ENCODE data around the gene DHX40.

The DHX40 gene

DNA sequence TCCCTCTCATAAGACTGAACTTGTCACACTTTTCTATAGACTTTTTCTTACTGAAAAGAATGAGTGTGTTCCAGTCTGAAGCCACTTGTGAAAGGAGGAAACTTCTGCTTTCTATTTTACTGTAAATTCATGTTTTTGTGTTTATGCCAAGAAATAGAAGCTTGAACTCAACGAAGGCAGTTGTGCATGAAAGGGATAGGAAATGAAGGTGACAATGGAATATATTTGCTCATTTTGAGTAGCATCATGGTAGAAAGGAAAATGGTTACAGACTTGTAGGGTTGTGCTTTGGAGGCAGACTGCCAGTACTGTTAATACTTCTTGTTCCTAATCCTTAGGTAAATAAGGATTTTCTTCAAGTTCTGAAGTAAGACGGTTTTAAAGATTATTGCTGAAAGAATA, 62.4 kb downstream of the DHX40 start:
- H3K9me3 Mint-ChIP-seq, result no peaks in the 10 kb centered on the region
- no peak overlapping the region for H3K4me3 Mint-ChIP-seq
- no peaks in the 10 kb centered on the region for H3K27me3 Mint-ChIP-seq
- peaks cover 73% of the 10 kb centered on the region for H3K36me3 Mint-ChIP-seq (ENCODE audit: low read depth)
- peak overlapping the region; percentile 75 for H3K27ac Mint-ChIP-seq
- DNase-seq, result no peak
- peaks cover 75% of the 10 kb centered on the region for H3K4me1 Mint-ChIP-seq (ENCODE audit: low read depth)

DNA sequence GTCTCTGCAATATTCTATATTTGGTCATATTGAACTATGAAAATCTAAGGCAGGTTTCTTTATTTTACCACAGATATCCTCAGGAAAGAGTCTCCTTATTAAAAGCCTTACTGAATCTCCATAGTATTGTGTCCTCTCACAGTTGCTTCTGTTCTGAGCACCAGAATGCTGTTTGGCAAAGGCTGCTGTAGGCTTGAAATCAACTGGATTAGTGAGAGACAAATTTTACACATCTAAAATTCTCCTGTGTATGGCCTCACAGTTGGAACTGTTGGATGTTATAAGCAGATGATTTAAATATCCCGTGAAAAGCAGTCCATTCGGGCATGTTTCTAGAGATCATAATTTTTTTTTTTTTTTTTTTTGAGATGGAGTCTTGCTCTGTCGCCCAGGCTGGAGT, 63.8 kb downstream of the DHX40 start:
- Mint-ChIP-seq H3K4me1 (ENCODE audit: low read depth) (peaks cover 77% of the 10 kb centered on the region), H3K27me3 (no peaks in the 10 kb centered on the region), H3K4me3 (no peak overlapping the region), H3K9me3 (no peaks in the 10 kb centered on the region), H3K36me3 (ENCODE audit: low read depth) (peaks cover 64% of the 10 kb centered on the region), H3K27ac (peak overlapping the region; percentile 44)
- DNase-seq, result no peak

DNA sequence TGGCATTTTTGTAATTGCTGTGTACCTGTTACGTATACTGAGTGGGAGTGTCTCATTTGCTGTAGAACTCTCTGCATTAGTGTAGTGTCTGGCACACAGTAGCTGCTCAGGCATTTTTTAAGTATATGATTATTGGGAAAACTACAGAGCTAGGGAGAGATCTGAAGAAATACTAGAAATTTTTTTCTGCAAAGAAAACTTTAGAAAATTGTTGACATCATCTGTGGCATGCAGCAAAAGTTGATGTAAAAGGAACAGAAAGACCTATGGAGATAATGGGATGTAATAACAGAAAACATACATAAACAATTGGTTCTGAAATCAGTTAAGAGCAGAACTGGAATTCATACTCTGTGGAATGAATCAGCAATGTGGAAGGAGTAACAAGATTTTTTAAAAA, 65.9 kb downstream of the DHX40 start:
- peaks cover 85% of the 10 kb centered on the region for H3K4me1 Mint-ChIP-seq (ENCODE audit: low read depth)
- H3K36me3 Mint-ChIP-seq (ENCODE audit: low read depth), result peaks cover 64% of the 10 kb centered on the region
- peak overlapping the region; percentile 66 for H3K27ac Mint-ChIP-seq
- H3K9me3 Mint-ChIP-seq, result no peaks in the 10 kb centered on the region
- no peaks in the 10 kb centered on the region for H3K27me3 Mint-ChIP-seq
- no peak overlapping the region for H3K4me3 Mint-ChIP-seq
- DNase-seq, result no peak

DNA sequence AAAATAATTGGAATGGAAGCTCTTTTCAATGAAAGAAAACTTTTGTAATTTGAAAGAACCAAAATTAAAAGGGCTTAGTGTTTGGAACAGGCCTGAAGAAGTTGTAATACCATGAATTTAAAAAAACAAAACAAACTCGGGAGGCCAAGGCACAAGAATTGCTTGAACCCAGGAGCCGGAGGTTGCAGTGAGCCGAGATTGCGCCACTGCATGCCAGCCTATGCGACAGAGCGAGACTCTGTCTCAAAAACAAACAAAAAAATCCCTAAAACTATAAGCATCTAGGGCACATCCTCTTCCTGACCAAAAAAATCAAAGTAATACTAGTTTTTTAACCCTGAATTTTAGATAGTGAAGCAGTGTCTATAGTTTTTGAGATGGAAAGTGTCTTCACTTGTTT, 67.0 kb downstream of the DHX40 start:
- Mint-ChIP-seq H3K27ac (peak overlapping the region; percentile 54), H3K36me3 (ENCODE audit: low read depth) (peaks cover 63% of the 10 kb centered on the region), H3K4me3 (no peak overlapping the region), H3K4me1 (ENCODE audit: low read depth) (peaks cover 76% of the 10 kb centered on the region), H3K9me3 (no peaks in the 10 kb centered on the region), H3K27me3 (no peaks in the 10 kb centered on the region)
- no peak for DNase-seq

DNA sequence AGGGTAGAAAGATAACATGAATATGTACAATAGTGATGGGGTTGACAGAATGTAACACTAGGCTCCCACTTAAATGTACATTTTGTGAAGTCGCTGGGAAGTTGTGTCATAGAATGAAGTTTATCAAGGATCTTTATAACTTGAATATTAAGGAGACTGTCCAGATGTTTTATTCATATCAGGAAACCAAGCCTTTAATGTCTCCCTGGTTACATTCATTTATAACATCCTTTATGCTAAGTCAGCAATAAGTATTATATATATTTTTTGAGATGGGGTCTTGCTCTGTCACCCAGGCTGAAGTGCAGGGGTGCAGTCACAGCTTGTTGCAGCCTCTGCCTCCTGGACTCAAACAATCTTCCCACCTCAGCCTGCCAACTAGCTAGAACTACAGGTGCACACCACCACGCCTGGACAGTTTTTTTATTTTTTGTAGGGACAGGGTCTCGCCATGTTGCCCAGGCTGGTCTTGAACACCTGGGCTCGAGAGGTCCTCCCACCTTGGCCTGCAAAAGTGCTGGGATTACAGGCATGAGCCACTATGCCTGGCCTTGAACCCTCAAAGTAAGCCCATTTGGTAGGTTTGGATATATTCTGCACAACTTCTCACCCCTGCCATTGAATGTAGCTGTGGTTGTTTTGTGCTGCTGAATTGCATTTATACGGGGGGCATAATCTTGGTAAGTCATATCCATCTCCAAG, 68.4 kb downstream of the DHX40 start:
- no peaks in the 10 kb centered on the region for H3K27me3 Mint-ChIP-seq
- no peak for DNase-seq
- H3K36me3 Mint-ChIP-seq (ENCODE audit: low read depth), result peaks cover 54% of the 10 kb centered on the region
- peaks cover 75% of the 10 kb centered on the region for H3K4me1 Mint-ChIP-seq (ENCODE audit: low read depth)
- H3K27ac Mint-ChIP-seq, result peak overlapping the region; percentile 22
- H3K4me3 Mint-ChIP-seq, result no peak overlapping the region
- H3K9me3 Mint-ChIP-seq, result no peaks in the 10 kb centered on the region

DNA sequence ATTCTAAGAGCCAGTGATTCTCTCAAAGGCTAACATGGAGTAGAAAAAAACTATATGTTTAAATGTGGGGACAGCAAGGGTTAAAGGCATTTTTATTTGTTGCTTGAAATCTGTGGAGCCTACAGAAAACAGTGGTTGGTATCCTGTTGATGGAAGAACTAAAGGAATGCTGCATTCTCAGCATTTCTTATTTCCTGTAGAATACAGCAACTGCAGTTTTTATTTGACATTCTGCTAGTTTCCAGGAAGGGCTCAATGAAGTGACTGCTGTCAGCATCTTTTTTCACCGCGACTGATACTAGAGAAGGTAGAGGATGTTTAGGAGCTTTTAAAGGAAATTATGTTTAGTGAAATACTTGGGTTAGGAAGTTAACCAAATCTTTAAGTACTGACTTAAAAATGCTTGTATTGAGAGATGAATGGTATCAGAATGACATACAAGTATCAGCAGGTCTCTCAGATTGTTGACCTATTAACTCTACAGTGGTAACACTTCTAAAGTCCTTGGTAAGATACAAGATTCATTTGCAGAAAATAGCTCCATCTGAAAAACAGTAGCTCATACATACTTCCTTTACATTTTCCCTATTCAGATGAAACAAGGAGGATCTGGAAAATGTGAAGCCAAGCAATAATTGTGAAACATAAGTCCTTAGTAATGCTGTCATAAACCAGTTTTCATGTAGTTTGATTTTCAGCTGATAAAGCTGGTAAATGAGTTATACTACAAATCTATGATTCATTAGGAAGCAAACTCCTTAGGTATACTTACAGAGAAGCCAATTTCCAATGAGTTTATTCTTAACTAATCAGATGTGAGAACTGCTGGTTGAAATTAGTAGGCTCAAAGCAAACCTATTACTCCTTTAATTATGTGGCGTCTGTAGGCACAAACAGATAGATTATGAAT, 69.5 kb downstream of the DHX40 start:
- H3K27ac Mint-ChIP-seq, result peak overlapping the region; percentile 79
- no peak overlapping the region for H3K4me3 Mint-ChIP-seq
- no peak for DNase-seq
- peaks cover 48% of the 10 kb centered on the region for H3K36me3 Mint-ChIP-seq (ENCODE audit: low read depth)
- no peaks in the 10 kb centered on the region for H3K9me3 Mint-ChIP-seq
- H3K27me3 Mint-ChIP-seq, result no peaks in the 10 kb centered on the region
- H3K4me1 Mint-ChIP-seq (ENCODE audit: low read depth), result peaks cover 73% of the 10 kb centered on the region

DNA sequence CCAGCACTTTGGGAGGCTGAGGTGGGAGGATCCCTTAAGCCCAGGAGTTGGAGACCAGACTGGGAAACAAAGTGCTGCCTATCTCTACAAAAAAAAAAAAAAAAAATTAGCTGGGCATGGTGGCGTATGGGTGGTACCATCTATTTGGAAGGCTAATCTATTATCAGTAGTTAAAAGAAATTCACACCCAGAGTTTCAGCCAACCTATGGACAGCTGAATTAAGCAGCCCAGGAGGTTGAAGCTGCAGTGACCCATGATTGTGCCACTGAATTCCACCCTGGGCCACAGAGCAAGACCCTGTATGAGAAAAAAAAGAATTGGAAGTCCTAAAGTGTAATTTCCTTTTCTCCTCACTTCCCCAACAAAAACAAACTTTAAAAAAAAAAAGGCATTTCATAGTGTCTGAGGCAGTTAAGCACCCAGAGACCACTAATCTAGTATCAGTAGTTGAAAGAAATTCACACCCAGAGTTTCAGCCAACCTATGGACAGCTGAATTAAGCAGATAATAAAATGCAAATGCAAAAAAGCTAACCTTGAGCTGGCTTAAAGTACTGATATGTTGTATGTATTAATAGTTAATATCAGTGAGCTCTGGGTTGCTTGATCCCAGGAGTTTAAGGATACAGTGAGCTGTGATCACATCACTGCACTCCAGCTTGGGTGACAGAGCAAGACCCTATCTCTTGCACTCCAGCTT, 72.4 kb downstream of the DHX40 start:
- peaks cover 80% of the 10 kb centered on the region for H3K4me1 Mint-ChIP-seq (ENCODE audit: low read depth)
- peak overlapping the region; percentile 44 for H3K27ac Mint-ChIP-seq
- no peaks in the 10 kb centered on the region for H3K27me3 Mint-ChIP-seq
- no peak overlapping the region for H3K4me3 Mint-ChIP-seq
- no peak for DNase-seq
- H3K36me3 Mint-ChIP-seq (ENCODE audit: low read depth), result peaks cover 32% of the 10 kb centered on the region
- H3K9me3 Mint-ChIP-seq, result no peaks in the 10 kb centered on the region

DNA sequence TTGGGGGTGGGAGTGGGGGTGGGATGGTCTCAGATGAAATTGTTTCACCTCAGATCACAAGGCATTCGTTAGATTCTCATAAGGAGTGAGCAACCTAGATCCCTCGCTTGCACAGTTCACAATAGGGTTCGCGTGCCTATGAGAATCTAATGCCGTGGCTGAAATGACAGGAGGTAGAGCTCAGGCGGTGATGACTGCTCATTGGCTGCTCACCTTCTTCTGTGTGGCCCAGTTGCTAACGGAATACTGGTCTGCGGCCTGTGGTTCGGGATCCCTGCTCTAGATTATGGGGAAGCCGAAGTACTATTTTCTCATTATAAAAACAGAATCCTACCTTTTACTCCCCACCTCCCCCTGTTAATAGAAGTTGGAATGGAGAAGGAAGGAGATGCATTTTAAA, 73.1 kb downstream of the DHX40 start:
- peaks cover 80% of the 10 kb centered on the region for H3K4me1 Mint-ChIP-seq (ENCODE audit: low read depth)
- no peak overlapping the region for H3K27ac Mint-ChIP-seq
- no peaks in the 10 kb centered on the region for H3K27me3 Mint-ChIP-seq
- no peak overlapping the region for H3K4me3 Mint-ChIP-seq
- H3K36me3 Mint-ChIP-seq (ENCODE audit: low read depth), result peaks cover 34% of the 10 kb centered on the region
- DNase-seq, result no peak
- H3K9me3 Mint-ChIP-seq, result no peaks in the 10 kb centered on the region

DNA sequence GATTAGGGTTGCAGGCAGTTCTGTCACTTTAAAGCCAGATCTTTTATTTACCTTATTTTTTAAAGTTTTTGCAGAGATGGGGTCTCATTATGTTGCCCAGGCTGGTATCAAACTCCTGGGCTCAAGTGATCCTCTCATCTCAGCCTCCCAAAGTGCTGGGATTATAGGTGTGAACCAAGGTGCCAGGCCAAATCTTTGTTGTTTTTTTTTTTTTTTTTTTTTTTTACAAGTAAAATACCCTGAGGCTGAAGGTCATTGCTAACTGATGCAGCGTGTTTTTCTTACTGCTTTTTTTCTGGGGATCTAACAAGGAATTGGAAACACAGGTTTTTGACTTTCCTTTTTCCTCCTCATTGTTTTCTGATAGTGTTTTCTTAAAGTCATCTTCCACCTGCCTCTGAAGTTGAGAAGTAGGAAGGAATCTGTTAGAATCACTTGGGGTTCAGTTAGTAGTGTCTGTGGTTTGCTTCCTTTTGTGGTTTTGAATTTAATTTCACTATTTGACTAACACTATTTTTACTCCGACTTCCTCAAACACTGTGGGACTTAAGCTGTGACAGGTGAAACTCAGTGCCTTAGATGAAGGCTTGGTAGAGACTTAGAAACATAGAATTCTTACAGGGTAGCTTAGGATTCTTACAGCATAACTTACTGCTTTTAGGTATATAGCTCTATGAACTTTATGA, 76.5 kb downstream of the DHX40 start:
- peaks cover 64% of the 10 kb centered on the region for H3K4me1 Mint-ChIP-seq (ENCODE audit: low read depth)
- H3K36me3 Mint-ChIP-seq (ENCODE audit: low read depth), result peaks cover 53% of the 10 kb centered on the region
- H3K27ac Mint-ChIP-seq, result peak overlapping the region; percentile 79
- H3K4me3 Mint-ChIP-seq, result peak overlapping the region; percentile 13
- no peak for DNase-seq
- no peaks in the 10 kb centered on the region for H3K9me3 Mint-ChIP-seq
- no peaks in the 10 kb centered on the region for H3K27me3 Mint-ChIP-seq

DNA sequence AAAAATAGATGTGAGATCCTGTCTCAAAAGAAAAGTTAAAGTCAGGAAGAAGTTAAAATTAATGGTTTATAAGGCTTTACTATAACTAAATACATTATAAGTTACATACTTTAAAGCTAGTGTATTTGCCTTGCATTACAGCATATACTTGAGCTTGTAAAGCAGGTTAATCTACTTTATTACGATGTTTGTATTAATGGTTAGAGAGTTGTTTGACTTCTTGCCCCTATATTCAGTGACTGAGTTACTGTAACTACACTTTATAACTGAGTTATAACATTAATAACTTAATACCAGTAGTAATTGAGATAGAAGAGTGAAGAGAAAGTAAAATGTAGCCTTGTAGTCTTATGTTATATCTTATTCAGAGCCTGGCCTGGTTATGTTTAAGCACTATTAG, 77.2 kb downstream of the DHX40 start:
- no peaks in the 10 kb centered on the region for H3K9me3 Mint-ChIP-seq
- no peaks in the 10 kb centered on the region for H3K27me3 Mint-ChIP-seq
- H3K4me3 Mint-ChIP-seq, result no peak overlapping the region
- H3K36me3 Mint-ChIP-seq (ENCODE audit: low read depth), result peaks cover 59% of the 10 kb centered on the region
- H3K27ac Mint-ChIP-seq, result no peak overlapping the region
- peaks cover 67% of the 10 kb centered on the region for H3K4me1 Mint-ChIP-seq (ENCODE audit: low read depth)
- no peak for DNase-seq

DNA sequence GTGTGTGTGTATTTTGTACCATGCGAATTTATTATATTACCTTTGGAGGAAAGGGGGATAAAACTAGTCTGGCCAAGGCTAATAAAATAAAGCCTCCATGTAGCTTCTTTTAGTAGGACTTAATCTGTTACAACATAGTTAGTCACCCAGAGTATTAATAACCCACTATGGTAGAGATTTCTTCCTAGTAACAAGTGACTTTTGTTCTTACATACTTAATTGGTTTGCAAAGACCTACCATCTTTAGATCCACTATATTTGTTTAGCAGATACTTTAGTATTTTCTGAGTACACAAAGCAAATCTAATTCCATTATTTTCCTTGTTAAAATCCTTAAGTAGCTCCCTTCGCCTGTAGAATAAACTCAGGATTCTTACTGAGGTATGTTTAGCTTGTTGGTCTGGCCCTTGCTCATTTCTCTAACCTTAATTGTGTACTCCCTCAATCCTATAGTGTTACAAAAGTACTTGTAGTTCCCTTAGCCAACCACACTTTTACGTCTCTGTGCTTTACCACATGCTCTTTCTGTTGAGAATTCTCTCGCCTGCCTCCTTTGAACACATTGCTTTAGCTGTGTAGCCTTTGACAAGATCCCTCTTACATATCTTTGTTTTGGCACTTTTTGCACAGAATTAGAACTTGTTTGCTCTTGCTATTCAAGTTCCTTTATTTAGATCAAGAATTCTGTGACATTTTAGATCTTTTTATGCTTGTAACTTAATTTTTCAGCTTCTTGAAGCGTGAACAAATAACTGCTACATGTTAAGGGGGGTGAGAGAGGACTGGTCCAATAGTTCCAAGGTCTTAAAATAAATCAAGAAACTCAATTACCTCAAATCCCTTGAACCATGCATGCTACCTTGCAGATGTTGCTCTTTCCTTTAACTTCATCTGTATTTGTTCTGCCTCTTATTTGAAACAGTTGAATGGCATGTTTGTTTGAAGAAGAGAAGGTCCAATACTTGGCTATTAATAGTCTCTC, 78.0 kb downstream of the DHX40 start:
- Mint-ChIP-seq H3K4me3 (no peak overlapping the region), H3K36me3 (ENCODE audit: low read depth) (peaks cover 64% of the 10 kb centered on the region), H3K27ac (no peak overlapping the region), H3K27me3 (no peaks in the 10 kb centered on the region), H3K9me3 (no peaks in the 10 kb centered on the region), H3K4me1 (ENCODE audit: low read depth) (peaks cover 67% of the 10 kb centered on the region)
- DNase-seq, result no peak

DNA sequence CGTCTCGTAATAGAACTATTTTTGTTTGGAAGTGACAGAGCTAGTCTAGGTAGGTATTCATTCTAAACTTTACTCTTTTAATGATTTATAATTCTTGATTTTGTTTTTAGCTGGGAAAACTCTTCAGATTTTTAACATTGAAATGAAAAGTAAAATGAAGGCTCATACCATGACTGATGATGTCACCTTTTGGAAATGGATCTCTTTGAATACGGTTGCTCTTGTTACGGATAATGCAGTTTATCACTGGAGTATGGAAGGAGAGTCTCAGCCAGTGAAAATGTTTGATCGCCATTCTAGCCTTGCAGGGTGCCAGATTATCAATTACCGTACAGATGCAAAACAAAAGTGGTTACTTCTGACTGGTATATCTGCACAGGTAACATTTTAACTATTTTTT, 81.9 kb downstream of the DHX40 start:
- Mint-ChIP-seq H3K9me3 (no peaks in the 10 kb centered on the region), H3K36me3 (ENCODE audit: low read depth) (peaks cover 94% of the 10 kb centered on the region), H3K27ac (peak overlapping the region; percentile 23), H3K27me3 (no peaks in the 10 kb centered on the region), H3K4me3 (no peak overlapping the region), H3K4me1 (ENCODE audit: low read depth) (peaks cover 66% of the 10 kb centered on the region)
- no peak for DNase-seq

DNA sequence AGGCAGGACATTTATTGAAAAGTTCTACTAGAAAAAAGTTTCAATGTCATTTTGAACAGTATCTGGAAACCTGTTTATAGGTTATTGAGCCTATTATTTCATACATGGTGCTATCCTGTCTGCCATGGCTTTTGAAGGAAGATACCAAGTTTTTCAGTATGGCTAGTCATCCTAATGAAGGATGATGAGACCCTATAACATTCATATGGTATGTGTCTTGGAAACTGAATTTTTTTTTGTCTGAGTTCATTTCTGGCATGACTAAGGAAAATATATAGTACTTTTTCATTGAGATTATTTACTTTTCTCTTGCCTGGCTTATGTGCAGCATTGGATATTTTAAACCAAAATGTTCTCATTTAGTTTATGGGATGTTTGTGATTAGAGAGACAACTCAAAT, 84.5 kb downstream of the DHX40 start:
- Mint-ChIP-seq H3K36me3 (ENCODE audit: low read depth) (peaks cover 98% of the 10 kb centered on the region), H3K9me3 (no peaks in the 10 kb centered on the region), H3K27ac (no peak overlapping the region), H3K4me3 (no peak overlapping the region), H3K27me3 (no peaks in the 10 kb centered on the region), H3K4me1 (ENCODE audit: low read depth) (peaks cover 51% of the 10 kb centered on the region)
- DNase-seq, result no peak
